Measurements from ENCODE around the gene SOX6.

- TF ChIP-seq CTCF (IDR thresholded peaks at IDR 0.05) (no peak), POLR2A (IDR thresholded peaks at IDR 0.05) (no peak), POLR2AphosphoS5 (IDR thresholded peaks at IDR 0.05) (no peak)
Measured at GRCh38 chr11:15940462-15941205, 415.7 kb downstream of the SOX6 start.
